B cell (primary cell): ENCODE results near the gene ZFP3.

Experiments used
- CTCF ChIP-seq: fragments of 200-600 bp; IDR thresholded peaks from one replicate; pipeline ENCODE4 v1.8.0; 2022; ENCODE audit warnings: antibody characterized with exemption, mild to moderate bottlenecking
- EZH2 ChIP-seq: IDR thresholded peaks from 2 replicates; pipeline ENCODE4 v1.6.1; 2012; ENCODE audit warnings: borderline replicate concordance, low read depth, mild to moderate bottlenecking, moderate library complexity, low read length; ENCODE audit not compliant: insufficient read depth, poor library complexity, severe bottlenecking

DNA sequence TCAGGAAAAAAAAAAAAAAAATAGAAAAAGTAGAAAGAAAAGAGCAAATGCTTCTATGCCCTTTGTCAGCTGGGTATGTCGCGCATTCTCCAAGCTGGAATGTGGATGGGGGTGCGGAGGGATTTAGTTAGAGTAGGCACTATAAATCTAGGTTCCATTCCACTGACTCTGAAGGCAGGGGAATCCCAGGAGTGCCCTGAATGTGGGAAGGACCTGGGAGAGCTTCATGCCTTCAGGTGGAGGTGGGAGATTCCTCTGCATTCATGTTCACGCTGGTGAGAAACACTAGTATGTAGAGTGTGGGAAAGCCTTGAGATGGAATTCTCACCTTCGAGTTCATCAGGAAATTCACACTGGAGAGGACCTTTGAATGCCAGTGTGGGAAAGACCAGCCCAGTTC is 21.0 kb downstream of the ZFP3 start:
- TF ChIP-seq CTCF (no peak), EZH2 (no peak)
